Glutamatergic neuron (in vitro differentiated cells): Measurements from ENCODE around the gene DENND2A. TPM values are rescaled to one million over a fixed set of nuclear protein-coding genes. Genes with fewer than 3 reads are reported as not detected.

Experiments used
- DNase-seq: peaks from one replicate; pipeline ENCODE4 v3.0.0; 2022
- H3K27ac Mint-ChIP-seq: one replicate; pipeline ENCODE4 v1.8.0; 2020; ENCODE audit warnings: mild to moderate bottlenecking, mixed read lengths, inconsistent platforms; ENCODE audit not compliant: unreplicated experiment
- H3K27me3 Mint-ChIP-seq: one replicate; pipeline ENCODE4 v1.8.0; 2020; ENCODE audit warnings: mild to moderate bottlenecking, moderate library complexity, mixed read lengths, inconsistent platforms; ENCODE audit not compliant: unreplicated experiment
- H3K36me3 Mint-ChIP-seq: one replicate; pipeline ENCODE4 v1.8.0; 2020; ENCODE audit warnings: mild to moderate bottlenecking, mixed read lengths, inconsistent platforms; ENCODE audit not compliant: unreplicated experiment
- H3K4me1 Mint-ChIP-seq: one replicate; pipeline ENCODE4 v1.8.0; 2020; ENCODE audit warnings: mild to moderate bottlenecking, low read depth, mixed read lengths, inconsistent platforms; ENCODE audit not compliant: unreplicated experiment
- H3K4me3 Mint-ChIP-seq: one replicate; pipeline ENCODE4 v1.8.0; 2020; ENCODE audit warnings: mild to moderate bottlenecking, mixed read lengths, inconsistent platforms; ENCODE audit not compliant: unreplicated experiment
- H3K9me3 Mint-ChIP-seq: one replicate; pipeline ENCODE4 v1.8.0; 2020; ENCODE audit warnings: mild to moderate bottlenecking, moderate library complexity, mixed read lengths, inconsistent platforms; ENCODE audit not compliant: unreplicated experiment
- CTCF ChIP-seq: fragments of 200-600 bp; sonication (generic); IDR thresholded peaks from one replicate; pipeline ENCODE4 v1.5.0; 2021; ENCODE audit not compliant: partially characterized antibody, unreplicated experiment
- total RNA-seq: library from RNA; stranded (reverse); fragmentation: NEBNext Ultra II Directional; extraction: Animal tissue kit (Norgen Biotek cat#: 25700); gene quantifications from one replicate; pipeline ENCODE4 v1.2.1, GENCODE V29; 2021; ENCODE audit not compliant: unreplicated experiment

Gene DENND2A
- total RNA-seq, 1 donor from 2014 or later: 64.7 TPM

- Mint-ChIP-seq H3K27ac (no peak overlapping the region), H3K4me1 (peaks cover 2% of the 10 kb centered on the region), H3K4me3 (no peak overlapping the region), H3K9me3 (no peaks in the 10 kb centered on the region), H3K36me3 (no peaks in the 10 kb centered on the region), H3K27me3 (peaks cover 4% of the 10 kb centered on the region)
- TF ChIP-seq CTCF: no peak
- no peak for DNase-seq
Observed at GRCh38 chr7:140526214-140526613, 114.4 kb downstream of the DENND2A start.

GRCh38 chr7:140525743-140526142 is 114.9 kb downstream of the DENND2A start:
- H3K27me3 Mint-ChIP-seq: peaks cover 4% of the 10 kb centered on the region
- peaks cover 2% of the 10 kb centered on the region for H3K4me1 Mint-ChIP-seq
- H3K36me3 Mint-ChIP-seq: no peaks in the 10 kb centered on the region
- no peak for TF ChIP-seq CTCF
- no peak overlapping the region for H3K4me3 Mint-ChIP-seq
- DNase-seq: no peak
- no peak overlapping the region for H3K27ac Mint-ChIP-seq
- H3K9me3 Mint-ChIP-seq: no peaks in the 10 kb centered on the region

- Mint-ChIP-seq H3K9me3 (peaks cover 3% of the 10 kb centered on the region), H3K27ac (peak overlapping the region; percentile 28), H3K27me3 (peaks cover 7% of the 10 kb centered on the region), H3K4me1 (peaks cover 6% of the 10 kb centered on the region), H3K4me3 (no peak overlapping the region), H3K36me3 (no peaks in the 10 kb centered on the region)
- no peak for DNase-seq
- TF ChIP-seq CTCF: no peak
Observed at GRCh38 chr7:140521421-140521820, 119.2 kb downstream of the DENND2A start.

GRCh38 chr7:140519007-140519399 is 121.6 kb downstream of the DENND2A start:
- Mint-ChIP-seq H3K36me3 (no peaks in the 10 kb centered on the region), H3K27me3 (peaks cover 11% of the 10 kb centered on the region), H3K9me3 (peaks cover 3% of the 10 kb centered on the region), H3K4me3 (no peak overlapping the region), H3K4me1 (peaks cover 6% of the 10 kb centered on the region), H3K27ac (peak overlapping the region; percentile 65)
- no peak for DNase-seq
- TF ChIP-seq CTCF: no peak

- Mint-ChIP-seq H3K27ac (peak overlapping the region; percentile 78), H3K9me3 (peaks cover 3% of the 10 kb centered on the region), H3K4me3 (no peak overlapping the region), H3K4me1 (peaks cover 6% of the 10 kb centered on the region), H3K27me3 (peaks cover 11% of the 10 kb centered on the region), H3K36me3 (no peaks in the 10 kb centered on the region)
- no peak for DNase-seq
- TF ChIP-seq CTCF: no peak
Observed at GRCh38 chr7:140518370-140519006, 122.1 kb downstream of the DENND2A start.
